ENCODE measurements around the gene HAAO.
"Not testable (repeated sequence)": the region's sequence is repeated elsewhere in the genome, so short reads cannot be mapped to it uniquely, and the experiment has no call there.

The HAAO gene

DNA sequence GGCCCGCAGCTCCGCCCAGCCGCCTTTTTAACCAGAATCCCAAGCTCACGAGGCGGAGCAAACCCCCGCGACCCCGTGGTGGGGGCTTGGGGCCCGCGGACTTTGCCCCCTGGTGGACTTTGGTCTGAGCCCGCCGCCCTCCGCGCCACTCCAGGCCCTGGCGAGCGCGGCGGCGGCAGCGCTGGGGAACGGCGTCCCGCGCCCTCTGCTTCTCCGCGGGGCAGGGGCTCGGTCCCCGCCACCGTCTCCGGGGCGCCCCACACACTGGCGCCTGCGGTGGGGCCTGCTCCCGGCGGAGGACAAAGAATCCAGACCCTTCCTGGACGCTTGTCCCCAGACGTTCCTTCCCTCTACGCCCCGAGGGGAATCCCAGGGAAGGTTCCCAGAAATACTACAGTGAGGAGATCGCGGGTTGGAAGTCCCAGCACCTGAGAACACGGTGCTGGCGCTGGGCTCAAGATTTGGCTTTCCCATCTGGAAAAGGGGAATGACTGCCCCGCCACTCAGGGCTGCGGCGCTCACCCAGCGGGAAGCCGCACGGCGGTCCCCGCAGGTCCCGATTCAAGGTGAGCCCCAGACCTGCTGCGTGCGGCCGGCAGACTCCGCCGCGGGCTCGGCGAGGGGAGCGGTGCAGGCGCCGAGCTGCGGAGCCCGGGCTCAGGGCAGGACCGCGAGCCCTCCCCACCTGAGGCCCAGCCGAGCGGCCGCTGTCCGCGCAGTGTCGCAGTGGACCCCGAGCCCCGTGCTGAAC is at the start of gene HAAO:
HAAO (minus strand) TSS at position 1 of the 751 bp plus-strand sequence. CDS start 47 bp downstream, outside the sequence.
- no peak for DNase-seq

DNA sequence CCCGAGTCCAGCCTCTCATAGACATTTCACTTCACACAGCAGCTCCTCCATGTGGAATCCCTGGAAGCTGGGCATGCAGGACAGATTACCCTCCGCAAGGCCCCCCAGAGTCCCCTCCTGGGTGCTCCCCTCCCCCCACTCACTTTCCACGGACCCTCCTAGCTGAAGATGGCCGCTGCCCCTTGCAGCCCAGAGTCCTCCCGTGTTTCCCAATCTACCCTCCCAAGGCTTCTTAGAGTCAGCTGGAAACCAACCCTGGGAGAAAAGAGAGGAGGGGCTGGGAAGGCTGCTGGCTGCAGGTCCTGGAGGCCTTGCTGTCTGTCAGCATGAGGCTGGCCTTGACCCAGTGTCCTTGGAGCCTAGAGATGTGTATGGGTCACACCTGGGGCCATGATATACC is 49.0 kb upstream of the HAAO start:
- DNase-seq = no peak

DNA sequence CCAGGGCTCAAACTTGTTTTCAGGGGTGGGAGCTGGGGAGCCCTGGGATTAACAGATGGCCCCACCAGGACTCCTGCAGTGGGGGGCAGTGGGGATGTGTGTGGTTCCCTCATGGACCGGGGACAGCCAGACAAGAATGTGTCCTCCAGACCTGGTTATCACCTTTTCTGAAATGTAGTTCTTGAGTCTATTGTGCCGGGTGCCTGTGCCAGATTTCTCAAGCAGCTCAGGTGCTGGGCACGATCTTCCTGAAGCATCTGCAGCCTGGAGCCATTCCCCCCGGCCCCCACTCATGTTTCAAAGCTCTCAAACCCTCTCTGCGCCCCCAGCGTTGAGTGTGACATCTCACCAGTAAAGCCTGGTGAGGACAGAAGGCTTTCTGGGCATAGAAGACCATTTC is 48.4 kb upstream of the HAAO start:
- DNase-seq = no peak

DNA sequence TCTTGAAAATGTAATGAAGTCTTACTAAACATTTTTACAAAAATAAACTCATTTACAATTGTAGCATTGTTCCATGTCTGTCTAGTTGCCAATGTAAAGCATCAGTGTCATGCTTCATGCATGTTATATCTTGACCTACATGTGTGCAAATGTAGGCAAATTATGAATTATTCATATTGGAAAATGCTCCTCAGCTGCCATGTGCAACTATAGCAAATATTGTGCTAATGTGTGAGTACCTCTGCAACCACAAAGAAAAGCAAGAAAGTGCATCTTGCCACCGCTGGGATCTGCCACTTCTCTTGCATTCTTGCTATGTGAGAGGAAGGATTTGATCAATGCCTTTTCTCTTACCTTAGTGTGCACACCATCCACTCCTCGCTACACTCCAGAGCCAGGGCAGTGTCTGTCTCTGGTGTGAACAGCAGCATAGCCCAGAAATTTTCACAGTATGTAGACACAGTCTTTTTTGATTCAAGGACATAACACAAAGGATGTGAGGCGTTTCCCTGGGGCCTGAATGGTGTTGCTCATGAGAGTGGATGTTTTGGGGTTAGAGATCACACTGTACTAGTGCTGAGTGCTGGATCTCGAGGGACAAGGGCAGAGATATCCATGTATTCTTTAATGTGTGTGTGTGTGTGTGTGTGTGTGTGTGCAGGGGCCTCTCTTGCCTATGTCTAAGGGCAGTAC is 47.6 kb upstream of the HAAO start:
- DNase-seq = no peak

DNA sequence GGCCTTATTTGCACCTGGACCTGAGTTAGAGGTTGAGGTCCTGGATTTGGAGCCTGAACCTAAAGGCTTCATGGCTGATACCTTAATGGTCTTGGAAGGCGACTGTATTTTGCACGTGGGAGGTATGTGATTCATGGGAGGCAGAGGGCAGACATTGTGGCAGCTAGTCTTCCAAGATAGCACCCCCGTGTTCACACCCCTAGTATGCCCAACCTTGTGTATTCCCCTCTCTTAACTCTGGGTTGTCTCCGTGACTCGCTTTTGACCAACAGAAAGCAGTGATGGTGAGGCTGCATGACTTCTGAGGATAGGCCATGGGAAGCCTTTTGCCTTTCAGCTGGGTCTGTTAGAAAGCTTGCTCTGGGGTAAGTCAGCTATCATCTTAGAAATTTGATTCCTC is 45.8 kb upstream of the HAAO start:
- DNase-seq = no peak

DNA sequence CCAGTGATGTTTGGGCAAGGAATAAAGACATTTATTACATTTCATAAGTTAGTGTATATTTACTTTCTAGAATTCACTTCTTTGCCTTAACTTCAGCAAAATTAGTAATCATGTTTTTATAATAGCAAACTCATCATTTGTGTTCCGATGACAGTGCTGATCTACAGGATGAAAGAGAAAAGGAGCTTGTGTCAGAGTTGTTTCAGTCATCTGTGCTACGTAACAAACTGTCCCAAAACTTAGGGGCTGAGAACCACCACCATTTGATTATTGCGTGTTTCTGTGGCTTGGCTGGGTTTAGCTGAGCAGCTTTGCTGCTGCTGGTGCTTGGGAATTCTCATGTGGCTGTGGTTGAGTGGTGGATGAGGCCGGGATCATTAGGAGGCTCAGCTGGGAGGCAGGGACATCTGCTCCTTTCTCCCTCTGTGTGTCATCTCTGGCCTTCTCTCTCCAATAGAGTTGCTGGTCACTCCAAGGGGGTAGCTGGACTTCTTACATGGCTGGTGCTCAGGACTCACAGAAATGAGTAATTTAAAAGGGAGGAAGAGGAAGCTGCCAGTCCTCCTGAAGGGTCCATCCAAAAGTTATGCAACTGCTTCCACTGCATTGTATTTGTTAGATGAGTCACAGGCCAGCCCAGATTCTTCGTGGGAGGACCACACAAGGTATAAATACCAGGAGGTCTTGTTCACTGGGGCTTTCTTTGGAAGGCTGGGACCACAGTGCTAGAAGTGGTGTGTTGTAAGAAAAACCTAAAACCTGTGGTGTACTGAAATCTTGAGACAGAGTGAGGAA is 43.4 kb upstream of the HAAO start:
- no peak for DNase-seq

DNA sequence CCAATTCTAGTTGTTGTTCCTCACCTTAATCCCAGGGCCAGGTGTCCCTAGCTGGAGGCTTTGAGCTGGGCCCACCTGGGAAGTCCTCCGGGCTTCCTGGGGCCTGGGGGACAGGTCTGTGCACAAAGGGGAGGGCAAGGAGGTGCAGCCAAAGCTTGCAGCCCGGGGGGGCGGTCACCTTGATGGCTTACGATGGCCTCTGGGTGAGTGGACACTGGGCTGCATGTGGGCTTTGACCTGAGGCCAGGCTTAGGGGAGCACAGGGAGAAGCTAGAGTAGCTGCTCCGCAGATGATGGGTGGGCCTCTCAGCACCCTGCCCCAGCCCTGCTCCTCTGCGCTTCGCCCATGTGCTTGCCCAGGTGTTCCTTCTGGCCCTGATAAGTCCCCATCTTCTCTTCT is 41.8 kb upstream of the HAAO start:
- no peak for DNase-seq

DNA sequence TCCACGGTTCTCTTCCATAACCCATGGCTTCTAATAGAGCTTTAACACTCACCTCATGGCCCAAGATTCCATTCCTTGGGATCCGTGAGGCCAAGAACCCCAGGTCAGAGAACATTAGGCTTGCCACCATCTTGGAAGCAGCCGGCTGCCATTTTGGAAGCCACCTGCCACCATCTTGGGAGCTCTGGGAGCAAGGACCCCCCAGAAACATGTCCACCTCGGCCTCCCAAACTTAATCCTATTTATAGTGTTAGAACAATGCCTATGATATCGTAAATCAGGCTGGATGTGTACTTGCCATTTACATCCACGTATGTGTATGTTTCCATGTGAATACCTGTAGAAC is 39.9 kb upstream of the HAAO start:
- no peak for DNase-seq

DNA sequence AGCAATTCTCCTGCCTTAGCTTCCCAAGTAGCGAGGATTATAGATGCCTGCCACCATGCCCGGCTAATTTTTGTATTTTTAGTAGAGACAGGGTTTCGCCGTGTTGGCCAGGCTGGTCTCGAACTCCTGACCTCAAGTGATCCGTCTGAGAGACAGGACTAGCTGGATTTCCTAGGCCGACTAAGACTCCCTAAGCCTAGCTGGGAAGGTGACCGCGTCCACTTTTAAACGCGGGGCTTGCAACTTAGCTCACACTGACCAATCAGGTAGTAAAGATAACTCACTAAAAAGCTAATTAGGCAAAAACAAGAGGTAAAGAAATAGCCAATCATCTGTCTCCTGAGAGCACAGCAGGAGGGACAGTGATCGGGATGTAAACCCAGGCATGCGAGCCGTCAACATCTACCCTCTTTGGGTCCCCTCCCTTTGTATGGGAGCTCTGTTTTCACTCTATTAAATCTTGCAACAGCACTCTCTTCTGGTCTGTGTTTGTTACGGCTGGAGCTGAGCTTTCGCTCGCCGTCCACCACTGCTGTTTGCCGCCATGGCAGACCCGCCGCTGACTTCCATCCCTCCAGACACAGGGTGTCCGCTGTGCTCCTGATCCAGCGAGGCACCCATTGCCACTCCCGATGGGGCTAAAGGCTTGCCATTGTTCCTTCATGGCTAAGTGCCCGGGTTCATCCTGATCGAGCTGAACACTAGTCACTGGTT is 39.3 kb upstream of the HAAO start:
- DNase-seq = not testable (repeated sequence)

DNA sequence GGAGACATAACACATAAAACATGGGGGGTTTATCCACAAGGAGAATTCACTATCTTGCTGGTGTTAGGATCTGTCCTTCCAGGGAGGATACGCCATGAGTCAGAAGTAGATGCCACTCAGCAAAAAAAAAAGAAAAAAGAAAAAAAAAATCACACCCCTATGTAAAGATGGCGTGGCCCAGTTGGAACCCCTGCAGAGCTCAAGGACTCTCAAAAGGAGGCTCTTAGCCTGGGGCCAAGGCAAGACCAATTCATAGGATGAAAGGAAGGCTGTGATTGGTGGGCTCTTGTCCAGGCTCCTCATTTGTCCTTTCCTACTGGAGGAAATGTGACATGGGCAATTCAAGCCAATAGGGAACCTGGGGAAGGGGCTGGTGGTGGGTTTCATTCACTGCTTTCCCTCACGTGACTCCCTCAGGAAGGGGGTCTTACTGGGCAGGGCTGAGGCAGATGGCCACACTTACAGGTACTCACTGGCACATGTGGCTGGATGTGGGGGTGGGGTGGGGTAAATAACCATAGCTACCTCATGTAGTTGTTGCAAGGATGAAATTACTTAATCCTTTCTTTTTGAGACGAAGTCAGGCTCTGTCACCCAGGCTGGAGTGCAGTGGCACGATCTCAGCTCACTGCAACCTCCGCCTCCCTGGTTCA is 38.7 kb upstream of the HAAO start:
- no peak for DNase-seq

DNA sequence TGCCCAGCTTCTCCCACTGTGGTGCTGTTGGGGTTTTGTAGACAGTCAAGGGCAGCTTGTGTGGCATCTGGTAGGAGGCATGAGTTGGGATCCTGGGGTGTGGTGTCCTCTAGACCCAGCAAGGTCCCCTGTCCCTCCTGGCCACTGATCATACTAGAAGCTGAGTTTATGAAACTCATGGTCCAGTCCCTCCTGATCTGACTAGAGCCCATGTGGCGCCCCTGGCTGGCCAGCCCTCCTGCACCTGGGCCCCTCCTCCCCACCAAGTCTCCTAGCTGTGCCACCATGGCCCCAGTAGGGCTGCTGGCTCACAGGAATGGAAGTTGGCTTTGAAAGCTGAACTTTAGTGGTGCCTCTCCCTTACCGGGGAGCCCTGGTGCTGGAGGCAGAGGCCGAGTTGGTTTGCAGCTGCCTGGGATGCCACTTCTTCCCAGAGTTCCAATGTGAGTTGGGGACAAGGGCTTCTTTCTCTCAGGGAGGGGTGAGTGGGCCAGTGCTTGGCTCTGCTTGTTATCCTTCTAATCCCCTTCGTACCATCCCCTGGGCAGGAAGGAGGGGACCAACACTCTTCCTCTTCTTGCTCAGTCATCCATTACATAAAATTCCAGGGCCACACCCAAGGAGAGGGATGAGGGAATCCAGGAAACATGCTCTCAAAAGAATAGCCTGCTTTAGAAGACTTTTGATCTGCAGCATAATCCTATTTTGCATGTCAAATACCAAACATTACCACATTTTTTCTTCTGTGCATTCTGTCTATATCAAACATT is 37.5 kb upstream of the HAAO start:
- DNase-seq = no peak

DNA sequence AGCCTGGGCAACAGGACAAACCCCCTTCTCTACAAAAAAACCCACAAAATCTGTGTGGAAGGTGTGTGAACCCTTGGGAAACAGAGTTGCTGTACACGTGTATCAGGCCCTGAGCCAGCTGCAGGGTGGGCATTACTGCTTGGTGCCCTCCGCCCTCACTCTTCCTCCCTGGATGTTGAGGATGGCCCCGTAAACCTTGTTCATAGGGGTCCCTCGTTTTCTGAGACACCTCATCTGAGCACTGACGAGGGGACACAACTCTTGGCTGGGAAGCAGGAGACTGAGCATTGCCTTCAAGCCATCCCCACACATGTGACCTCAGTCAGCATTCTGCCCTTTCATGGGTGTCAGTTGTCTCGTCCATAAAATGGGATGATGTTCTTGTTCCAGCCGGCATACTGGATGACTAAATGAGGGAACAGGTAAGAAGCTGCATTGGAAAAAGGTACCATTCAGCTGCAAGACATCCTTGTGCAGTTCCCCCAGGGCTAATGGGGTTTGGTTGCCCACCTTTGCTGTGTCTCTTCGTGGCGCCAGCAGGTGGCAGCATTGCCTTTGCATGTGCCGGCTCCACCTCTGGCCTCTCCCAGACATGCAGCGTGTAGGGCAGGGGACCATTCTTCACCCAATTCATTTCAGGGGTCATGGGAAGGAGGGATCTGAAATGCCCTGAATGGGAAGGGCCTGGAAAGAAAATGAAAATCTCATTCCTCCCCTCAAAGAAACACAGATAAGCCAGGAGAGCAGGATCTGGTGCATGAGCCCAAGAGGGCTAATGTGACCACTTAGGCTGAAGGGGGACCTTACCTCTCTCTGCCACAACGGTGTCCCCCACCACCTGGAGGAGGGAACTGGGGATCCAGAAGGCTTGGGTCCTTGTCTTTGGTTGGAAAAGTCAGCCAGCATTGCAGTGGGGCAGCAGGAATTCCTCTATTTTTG is 36.4 kb upstream of the HAAO start:
- peak; percentile 50 for DNase-seq

DNA sequence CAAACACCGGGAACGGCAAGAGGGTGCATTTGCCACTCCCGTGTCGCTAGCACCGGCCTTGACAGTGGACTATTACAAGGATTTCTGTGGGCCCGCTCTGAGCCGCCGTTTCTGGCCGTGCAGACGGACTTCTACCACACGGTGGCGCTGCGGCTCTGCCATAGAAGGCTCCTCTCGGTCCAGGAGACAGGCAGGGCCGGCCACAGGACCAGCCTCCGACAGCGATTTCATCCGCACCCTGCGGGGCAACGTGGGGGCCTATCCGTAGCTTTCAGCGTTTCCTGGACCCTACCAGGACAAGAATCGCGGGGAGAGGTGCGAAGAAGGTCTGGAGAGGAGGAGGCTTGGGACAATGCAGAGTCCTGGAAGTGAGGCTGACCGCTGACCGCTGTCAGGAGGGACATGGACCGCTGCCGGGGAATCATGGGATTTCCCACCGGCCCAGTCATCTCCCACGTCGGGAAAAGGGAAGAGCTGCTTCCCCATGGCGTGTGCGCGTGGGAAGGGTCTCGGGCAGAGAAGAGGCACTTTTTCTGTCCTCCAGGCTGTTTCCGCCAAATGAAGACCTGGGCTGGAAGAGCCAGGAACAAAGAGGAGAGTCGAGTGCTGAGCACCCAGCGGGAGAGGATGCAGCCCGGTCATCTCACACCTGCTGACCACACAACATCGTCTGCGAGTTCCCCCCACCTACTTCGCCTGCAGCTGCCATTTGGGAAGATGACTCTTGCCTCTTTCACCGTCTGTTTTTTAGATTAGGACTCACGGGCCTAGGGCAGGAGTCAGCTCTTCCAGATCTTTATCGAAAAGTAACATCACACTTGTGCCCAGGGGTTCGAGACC is 35.5 kb upstream of the HAAO start:
- DNase-seq = peak; percentile 77

DNA sequence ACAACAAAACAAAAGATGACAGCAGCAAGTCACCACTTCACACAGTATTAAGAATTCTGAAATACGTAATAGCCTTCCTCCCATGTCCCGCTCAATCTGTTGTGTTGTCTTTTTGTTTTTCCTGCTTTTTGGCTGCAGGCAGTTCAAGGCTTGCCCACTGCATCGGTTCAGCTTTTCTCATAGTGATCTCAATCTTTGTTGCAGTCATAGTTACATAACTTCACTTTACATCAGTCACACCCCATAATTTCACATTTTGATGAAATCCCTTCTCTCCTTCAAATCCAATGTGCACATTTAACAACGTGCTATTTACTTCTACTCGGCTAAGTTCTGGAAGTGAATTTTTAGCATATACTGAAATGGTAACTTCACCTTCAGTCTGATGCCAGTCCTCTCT is 33.8 kb upstream of the HAAO start:
- no peak for DNase-seq

DNA sequence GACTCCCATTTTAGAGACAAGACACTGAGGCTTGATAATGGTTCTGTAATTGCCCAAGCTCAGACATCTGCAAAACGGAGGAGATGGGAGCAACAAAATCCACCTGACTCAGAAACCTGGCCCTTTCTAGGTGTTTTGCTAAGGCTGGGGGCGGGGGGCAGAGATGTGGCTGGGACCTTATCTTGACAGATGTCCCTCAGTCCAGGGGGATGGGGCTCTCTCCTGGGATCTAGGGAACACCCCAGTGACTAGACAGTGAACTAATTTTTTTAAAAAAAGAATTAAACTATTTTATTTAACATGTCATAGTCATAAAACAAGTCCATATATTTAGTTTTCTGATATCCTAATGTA is 32.0 kb upstream of the HAAO start:
- no peak for DNase-seq

DNA sequence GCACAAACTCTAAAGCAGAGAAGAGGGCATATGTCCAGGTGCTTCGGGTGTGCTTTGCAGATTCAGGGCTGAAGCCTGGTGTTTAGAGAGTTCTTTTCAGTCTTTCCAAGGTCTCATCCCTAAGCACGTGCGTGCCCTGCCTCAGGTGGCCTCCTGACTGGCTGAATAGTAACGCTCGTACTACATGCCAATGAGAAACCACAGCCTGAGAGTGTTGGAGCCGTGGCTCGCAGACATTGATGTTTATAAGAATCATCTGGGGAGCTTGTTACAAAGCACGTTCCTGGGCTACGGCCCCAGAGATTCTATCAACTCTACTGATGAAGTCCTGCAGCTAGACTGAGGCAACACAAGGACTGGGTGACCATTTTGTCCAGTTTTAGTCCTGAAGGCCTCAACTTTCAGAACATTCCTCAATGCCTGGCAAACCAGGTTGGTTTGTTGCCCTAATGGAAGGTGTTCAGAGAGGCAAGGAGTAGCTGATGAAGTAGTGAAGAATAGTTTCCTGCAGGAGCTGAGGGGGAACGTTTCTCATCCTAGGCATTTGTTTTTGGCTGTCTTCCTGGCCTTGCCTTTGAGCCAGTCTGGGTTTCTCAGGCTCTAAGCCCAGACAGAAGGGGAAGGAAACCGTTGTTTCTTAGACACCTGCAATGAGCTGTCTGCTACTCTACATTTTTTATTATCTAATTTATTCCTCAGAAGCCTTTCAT is 31.5 kb upstream of the HAAO start:
- no peak for DNase-seq

DNA sequence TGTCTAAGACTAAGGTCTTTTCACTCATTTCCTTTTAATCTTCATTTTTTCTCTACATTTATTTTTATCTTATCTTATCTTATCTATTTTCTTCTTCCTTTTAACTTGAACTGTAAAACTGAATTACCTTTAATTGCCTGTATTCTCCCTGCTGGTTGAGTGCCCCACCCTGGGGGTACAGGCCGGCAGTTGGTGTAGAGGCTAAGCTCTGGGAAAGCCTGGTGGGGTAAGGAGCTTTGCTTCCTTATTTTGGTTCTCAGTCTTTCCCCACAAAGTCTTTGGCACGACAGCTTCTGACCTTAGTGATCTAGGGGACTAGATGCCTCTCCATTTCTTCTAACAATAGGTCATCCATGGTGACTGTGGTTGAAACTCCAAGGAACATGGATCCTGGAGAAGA is 26.8 kb upstream of the HAAO start:
- DNase-seq = no peak

DNA sequence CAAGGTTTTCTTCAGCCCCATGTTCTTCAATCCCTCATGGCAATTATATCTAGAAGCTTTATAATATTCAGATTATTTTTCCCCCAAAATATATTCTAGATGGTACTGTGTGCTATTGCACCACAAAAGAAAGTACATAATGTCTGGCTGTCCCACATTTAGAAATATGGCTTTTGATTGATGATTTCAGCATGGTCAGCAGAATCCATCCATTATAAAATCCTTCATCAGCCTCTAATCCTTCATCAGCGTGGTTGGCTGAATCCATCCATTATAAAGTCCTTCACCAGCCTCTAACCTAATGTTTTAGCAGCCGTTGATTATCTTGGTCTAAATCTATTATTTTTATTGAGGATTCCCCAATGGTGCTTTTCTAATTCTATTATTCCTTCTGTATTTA is 23.3 kb upstream of the HAAO start:
- no peak for DNase-seq

DNA sequence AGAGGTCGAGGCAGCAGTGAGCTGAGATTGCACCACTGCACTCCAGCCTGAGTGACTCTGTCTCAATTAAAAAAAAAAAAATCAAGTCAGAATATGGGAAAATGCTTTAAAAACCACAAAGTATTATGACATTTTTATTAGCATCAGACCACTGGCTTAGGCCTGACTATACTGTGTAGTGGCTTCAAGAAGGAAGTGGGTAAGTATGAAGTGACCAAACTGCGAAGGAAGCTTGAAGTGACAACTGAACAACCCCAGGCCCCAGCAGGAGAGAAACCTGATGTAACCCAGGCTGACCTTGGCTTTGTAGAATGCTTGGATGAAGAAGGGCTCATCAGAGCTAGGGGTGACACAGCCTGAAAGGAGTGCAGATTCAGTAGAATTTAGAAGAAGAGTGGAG is 21.4 kb upstream of the HAAO start:
- no peak for DNase-seq

Data from NCI-H774 (cell line).